Endothelial cell of umbilical vein (primary cell): Measurements from ENCODE around the gene ZNF583.

Experiments
- MAX ChIP-seq: IDR thresholded peaks from 2 replicates; pipeline ENCODE4 v1.6.1; 2011; ENCODE audit not compliant: insufficient read depth, insufficient read length
- POLR2A ChIP-seq: IDR thresholded peaks from 2 replicates; pipeline ENCODE4 v1.6.1; 2012; ENCODE audit warnings: low read depth, mild to moderate bottlenecking, control low read depth, low read length

GRCh38 chr19:56405062-56405461 lies 930 bp downstream of the ZNF583 start:
- TF ChIP-seq POLR2A (no peak), MAX (no peak)
